Suprapubic skin (tissue), 4 donors: Measurements from ENCODE around the gene PCDHGB2. TPM values are rescaled to one million over a fixed set of nuclear protein-coding genes. Genes with fewer than 3 reads are reported as not detected.

Experiments used
- DNase-seq, 2 donors: peaks; one replicate each; pipeline ENCODE4 v3.0.0-alpha.2; 2019; ENCODE audit warnings: low spot score in 2 of 2
- H3K27ac ChIP-seq: fragments of 200-600 bp; sonication (generic); one replicate; pipeline ENCODE4 v1.5.1; 2019
- H3K27me3 ChIP-seq: fragments of 200-600 bp; sonication (generic); one replicate; pipeline ENCODE4 v1.5.1; 2019
- H3K36me3 ChIP-seq: fragments of 200-600 bp; sonication (generic); one replicate; pipeline ENCODE4 v1.5.1; 2019
- H3K4me1 ChIP-seq: fragments of 200-600 bp; sonication (generic); one replicate; pipeline ENCODE4 v1.5.1; 2019
- H3K4me3 ChIP-seq: fragments of 200-600 bp; sonication (generic); one replicate; pipeline ENCODE4 v1.5.1; 2019; ENCODE audit warnings: mild to moderate bottlenecking
- H3K9me3 ChIP-seq: fragments of 200-600 bp; sonication (generic); one replicate; pipeline ENCODE4 v1.5.1; 2019
- EP300 ChIP-seq: sonication (generic); formaldehyde crosslinking; IDR thresholded peaks from one replicate; pipeline ENCODE4 v1.6.1; 2017; ENCODE audit warnings: antibody characterized with exemption
- POLR2A ChIP-seq, 2 donors: fragments of 450-650 bp; IDR thresholded peaks; one replicate each; pipeline ENCODE4 v1.6.1; 2017; ENCODE audit warnings: antibody characterized with exemption in 2 of 2, mild to moderate bottlenecking in 2 of 2, moderate library complexity in 2 of 2
- POLR2AphosphoS5 ChIP-seq, 3 donors: sonication (generic); formaldehyde crosslinking; IDR thresholded peaks; one replicate each; pipeline ENCODE4 v1.6.1; 2017; ENCODE audit warnings: antibody characterized with exemption in 3 of 3
- WGBS: methylation state at CpG from one replicate; pipeline ENCODE4 v1.1.5; 2018; 5-methylcytosine and 5-hydroxymethylcytosine counted together
- total RNA-seq, 4 donors: library from RNA; depleted of rRNA; stranded (reverse); fragments of >200 nt; gene quantifications; one replicate each; pipeline ENCODE4 v1.1.0, GENCODE V29; 2016
- TF ChIP-seq, protein P1 (sequence below), 2 donors: fragments of 200-600 bp in 1 of 2; fragments of 450-650 bp in 1 of 2; sonication (generic) in 1 of 2; IDR thresholded peaks; one replicate each; pipeline ENCODE4 v1.5.1; 2016 to 2019; ENCODE audit warnings: antibody characterized with exemption in 2 of 2, mild to moderate bottlenecking in 1 of 2, moderate library complexity in 1 of 2

The PCDHGB2 gene
- total RNA-seq, 4 donors from 2014 or later: 2.6 to 6.5 (median 3.8) TPM

GRCh38 chr5:141360685-141361084 lies 891 bp downstream of the PCDHGB2 start:
- Histone ChIP-seq H3K27me3 (peaks cover 20% of the 10 kb centered on the region), H3K4me1 (peaks cover 3% of the 10 kb centered on the region), H3K27ac (no peak overlapping the region), H3K9me3 (peaks cover 66% of the 10 kb centered on the region), H3K36me3 (no peaks in the 10 kb centered on the region), H3K4me3 (no peak overlapping the region)
- no peak for DNase-seq
- TF ChIP-seq EP300: no peak
- TF ChIP-seq POLR2A (IDR thresholded peaks at IDR 0.05): no peak
- TF ChIP-seq, protein P1, sequence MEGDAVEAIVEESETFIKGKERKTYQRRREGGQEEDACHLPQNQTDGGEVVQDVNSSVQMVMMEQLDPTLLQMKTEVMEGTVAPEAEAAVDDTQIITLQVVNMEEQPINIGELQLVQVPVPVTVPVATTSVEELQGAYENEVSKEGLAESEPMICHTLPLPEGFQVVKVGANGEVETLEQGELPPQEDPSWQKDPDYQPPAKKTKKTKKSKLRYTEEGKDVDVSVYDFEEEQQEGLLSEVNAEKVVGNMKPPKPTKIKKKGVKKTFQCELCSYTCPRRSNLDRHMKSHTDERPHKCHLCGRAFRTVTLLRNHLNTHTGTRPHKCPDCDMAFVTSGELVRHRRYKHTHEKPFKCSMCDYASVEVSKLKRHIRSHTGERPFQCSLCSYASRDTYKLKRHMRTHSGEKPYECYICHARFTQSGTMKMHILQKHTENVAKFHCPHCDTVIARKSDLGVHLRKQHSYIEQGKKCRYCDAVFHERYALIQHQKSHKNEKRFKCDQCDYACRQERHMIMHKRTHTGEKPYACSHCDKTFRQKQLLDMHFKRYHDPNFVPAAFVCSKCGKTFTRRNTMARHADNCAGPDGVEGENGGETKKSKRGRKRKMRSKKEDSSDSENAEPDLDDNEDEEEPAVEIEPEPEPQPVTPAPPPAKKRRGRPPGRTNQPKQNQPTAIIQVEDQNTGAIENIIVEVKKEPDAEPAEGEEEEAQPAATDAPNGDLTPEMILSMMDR (IDR thresholded peaks at IDR 0.05): no peak
- TF ChIP-seq POLR2AphosphoS5 (IDR thresholded peaks at IDR 0.05): no peak
- WGBS: 42% methylated on average over 15 of the region's 15 CpGs

GRCh38 chr5:141362719-141363118 lies 2.9 kb downstream of the PCDHGB2 start:
- Histone ChIP-seq H3K27me3 (peaks cover 26% of the 10 kb centered on the region), H3K4me3 (no peak overlapping the region), H3K36me3 (no peaks in the 10 kb centered on the region), H3K9me3 (peaks cover 64% of the 10 kb centered on the region), H3K4me1 (peaks cover 3% of the 10 kb centered on the region), H3K27ac (no peak overlapping the region)
- TF ChIP-seq POLR2A (IDR thresholded peaks at IDR 0.05) (no peak), POLR2AphosphoS5 (IDR thresholded peaks at IDR 0.05) (no peak)
- DNase-seq: no peak

DNA sequence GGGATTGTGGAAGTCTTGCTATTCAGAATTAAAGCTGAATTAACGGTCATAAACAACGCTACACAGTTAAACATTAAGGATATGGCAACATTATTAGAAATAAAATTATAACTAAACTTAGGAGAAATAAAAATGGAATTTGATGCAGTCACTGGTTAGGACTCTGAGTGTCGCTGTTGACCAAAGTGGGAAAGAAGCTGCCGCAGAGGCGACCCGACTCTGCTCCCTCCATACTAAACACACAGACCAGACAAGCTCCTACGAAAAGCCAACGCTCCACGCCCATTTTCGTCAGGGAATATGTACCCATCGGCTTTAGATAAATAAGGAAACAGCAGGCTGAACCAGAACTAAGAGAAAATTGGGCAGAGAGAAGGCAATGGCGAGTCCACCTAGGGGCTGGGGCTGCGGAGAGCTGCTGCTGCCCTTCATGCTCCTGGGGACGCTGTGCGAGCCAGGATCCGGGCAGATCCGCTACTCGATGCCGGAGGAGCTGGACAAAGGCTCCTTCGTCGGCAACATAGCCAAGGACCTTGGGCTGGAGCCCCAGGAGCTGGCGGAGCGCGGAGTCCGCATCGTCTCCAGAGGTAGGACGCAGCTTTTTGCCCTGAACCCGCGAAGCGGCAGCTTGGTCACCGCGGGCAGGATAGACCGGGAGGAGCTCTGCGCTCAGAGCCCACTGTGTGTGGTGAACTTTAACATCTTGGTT lies 4.3 kb downstream of the PCDHGB2 start, which contains the start of gene PCDHGA5:
Gene PCDHGA5 (plus strand): TSS at position 211 of the 709 bp plus-strand sequence. CDS start 169 bp downstream, at position 380.
- Histone ChIP-seq H3K27me3 (peaks cover 26% of the 10 kb centered on the region), H3K36me3 (no peaks in the 10 kb centered on the region), H3K4me1 (peaks cover 3% of the 10 kb centered on the region), H3K9me3 (peaks cover 61% of the 10 kb centered on the region), H3K4me3 (peak within 1 kb of the TSS; percentile 4), H3K27ac (no peak within 1 kb of the TSS)
- 27% methylated on average over 34 of the region's 34 CpGs for WGBS
- TF ChIP-seq EP300 (no peak), POLR2AphosphoS5 (IDR thresholded peaks at IDR 0.05) (no peak), POLR2A (IDR thresholded peaks at IDR 0.05) (no peak)
- TF ChIP-seq, protein P1 (IDR thresholded peaks at IDR 0.05): no peak
- no peak for DNase-seq

DNA sequence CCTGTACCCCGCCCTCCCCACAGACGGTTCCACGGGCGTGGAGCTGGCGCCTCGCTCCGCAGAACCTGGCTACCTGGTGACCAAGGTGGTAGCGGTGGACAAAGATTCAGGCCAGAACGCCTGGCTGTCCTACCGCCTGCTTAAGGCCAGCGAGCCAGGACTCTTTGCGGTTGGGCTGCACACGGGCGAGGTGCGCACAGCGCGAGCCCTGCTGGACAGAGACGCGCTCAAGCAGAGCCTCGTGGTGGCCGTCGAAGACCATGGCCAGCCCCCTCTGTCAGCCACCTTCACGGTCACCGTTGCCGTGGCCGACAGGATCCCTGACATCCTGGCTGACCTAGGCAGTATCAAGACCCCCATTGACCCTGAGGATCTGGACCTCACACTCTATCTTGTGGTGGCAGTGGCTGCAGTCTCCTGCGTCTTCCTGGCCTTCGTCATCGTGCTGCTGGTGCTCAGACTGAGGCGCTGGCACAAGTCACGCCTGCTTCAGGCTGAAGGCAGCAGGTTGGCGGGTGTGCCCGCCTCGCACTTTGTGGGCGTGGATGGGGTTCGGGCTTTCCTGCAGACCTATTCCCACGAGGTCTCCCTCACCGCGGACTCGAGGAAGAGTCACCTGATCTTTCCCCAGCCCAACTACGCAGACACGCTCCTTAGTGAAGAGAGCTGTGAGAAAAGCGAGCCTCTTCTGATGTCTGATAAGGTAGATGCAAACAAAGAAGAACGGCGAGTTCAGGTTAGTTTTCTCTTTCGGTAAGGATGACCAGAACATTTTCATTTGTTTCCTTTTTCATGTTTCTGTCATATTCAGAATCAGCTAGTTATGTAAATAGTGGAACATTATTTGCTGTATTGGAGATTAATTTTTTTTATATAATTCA lies 6.5 kb downstream of the PCDHGB2 start:
- no peak for DNase-seq
- Histone ChIP-seq H3K27me3 (peaks cover 28% of the 10 kb centered on the region), H3K4me3 (no peak overlapping the region), H3K9me3 (peaks cover 57% of the 10 kb centered on the region), H3K4me1 (peaks cover 3% of the 10 kb centered on the region), H3K27ac (no peak overlapping the region), H3K36me3 (no peaks in the 10 kb centered on the region)
- TF ChIP-seq, protein P1 (IDR thresholded peaks at IDR 0.05): no peak
- no peak for TF ChIP-seq EP300
- no peak for TF ChIP-seq POLR2AphosphoS5 (IDR thresholded peaks at IDR 0.05)
- TF ChIP-seq POLR2A (IDR thresholded peaks at IDR 0.05): no peak
- 34% methylated on average over 34 of the region's 46 CpGs for WGBS

DNA sequence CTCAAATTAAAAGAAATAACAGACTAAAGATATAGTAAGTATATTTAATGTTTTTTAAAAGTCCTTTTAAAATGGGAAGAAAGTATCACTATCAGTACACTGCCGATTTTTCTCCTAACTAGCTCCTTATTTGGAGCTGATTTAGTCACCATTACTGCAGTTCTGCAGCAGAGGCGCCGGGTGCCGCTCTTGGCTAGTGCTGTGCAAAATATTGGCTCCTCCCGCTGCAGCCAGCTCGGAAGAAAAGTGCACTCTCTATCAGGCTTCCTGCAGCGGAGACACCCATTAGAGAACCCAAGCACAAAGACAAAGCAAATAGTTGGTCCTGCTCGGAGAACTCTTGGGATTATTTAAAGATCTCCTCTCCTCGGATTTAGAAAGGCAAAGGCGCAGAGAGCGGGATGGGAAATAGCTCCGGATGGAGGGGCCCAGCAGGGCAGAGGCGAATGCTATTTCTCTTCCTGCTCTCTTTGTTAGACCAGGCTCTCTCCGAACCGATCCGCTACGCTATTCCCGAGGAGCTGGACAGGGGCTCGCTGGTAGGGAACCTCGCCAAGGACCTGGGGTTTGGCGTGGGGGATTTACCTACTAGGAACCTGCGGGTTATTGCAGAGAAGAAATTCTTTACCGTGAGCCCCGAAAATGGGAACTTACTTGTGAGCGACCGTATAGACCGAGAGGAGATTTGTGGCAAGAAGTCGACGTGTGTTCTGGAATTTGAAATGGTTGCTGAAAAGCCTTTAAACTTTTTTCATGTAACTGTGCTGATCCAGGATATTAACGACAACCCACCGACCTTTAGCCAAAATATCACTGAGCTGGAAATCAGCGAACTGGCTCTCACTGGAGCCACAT lies 10.4 kb downstream of the PCDHGB2 start, which contains the start of gene PCDHGB3:
Gene PCDHGB3 (plus strand): TSS at position 249 of the 855 bp plus-strand sequence. CDS start 153 bp downstream, at position 402.
- no peak within 1 kb of the TSS for H3K27ac ChIP-seq
- no peak for DNase-seq
- WGBS: 21% methylated on average over 32 of the region's 32 CpGs
- TF ChIP-seq, protein P1 (IDR thresholded peaks at IDR 0.05): peak in 1 of 2 donors; percentile 27
- TF ChIP-seq POLR2A (IDR thresholded peaks at IDR 0.05) (no peak), POLR2AphosphoS5 (IDR thresholded peaks at IDR 0.05) (no peak)
- peak within 1 kb of the TSS; percentile 37 for H3K4me3 ChIP-seq
- H3K36me3 ChIP-seq: no peaks in the 10 kb centered on the region
- H3K9me3 ChIP-seq: peaks cover 63% of the 10 kb centered on the region
- peaks cover 15% of the 10 kb centered on the region for H3K27me3 ChIP-seq
- no peaks in the 10 kb centered on the region for H3K4me1 ChIP-seq
